ENCODE results near the gene KIAA1671. TPM values are rescaled to one million over a fixed set of nuclear protein-coding genes. Genes with fewer than 3 reads are reported as not detected.

Gene KIAA1671
- total and polyA plus RNA-seq, 2 of the 13 experiments (the other 11 are each of a cell fraction or from before 2014, with no cell fraction given): 13.5 to 13.6 TPM

- TF ChIP-seq SOX13 (IDR thresholded peaks at IDR 0.05) (no peak), SOX13 (CRISPR knock-in tag; conservative IDR thresholded peaks at IDR 0.05 in 1 of 2, IDR thresholded peaks at IDR 0.05 in 1 of 2) (peak in 1 of 2 experiments; percentile 53; a peak in 1 of 4 replicates), ZNF775 (CRISPR knock-in tag; IDR thresholded peaks at IDR 0.05; ENCODE audit: borderline replicate concordance) (no peak), MEIS1 (CRISPR knock-in tag; IDR thresholded peaks at IDR 0.05; ENCODE audit: borderline replicate concordance) (no peak), AHR (CRISPR knock-in tag; IDR thresholded peaks at IDR 0.05) (no peak)
- TF ChIP-seq, protein P1, sequence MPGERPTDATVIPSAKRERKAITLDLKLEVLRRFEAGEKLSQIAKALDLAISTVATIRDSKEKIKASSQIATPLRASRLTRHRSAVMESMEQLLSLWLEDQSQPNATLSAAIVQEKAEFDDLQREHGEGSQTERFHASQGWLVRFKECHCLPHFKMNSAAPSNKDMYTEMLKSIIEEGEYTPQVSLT (CRISPR knock-in tag; IDR thresholded peaks at IDR 0.05; ENCODE audit: borderline replicate concordance, low read depth): no peak
Observed at GRCh38 chr22:25019427-25020184, 67.1 kb downstream of the KIAA1671 start (continued).

DNA sequence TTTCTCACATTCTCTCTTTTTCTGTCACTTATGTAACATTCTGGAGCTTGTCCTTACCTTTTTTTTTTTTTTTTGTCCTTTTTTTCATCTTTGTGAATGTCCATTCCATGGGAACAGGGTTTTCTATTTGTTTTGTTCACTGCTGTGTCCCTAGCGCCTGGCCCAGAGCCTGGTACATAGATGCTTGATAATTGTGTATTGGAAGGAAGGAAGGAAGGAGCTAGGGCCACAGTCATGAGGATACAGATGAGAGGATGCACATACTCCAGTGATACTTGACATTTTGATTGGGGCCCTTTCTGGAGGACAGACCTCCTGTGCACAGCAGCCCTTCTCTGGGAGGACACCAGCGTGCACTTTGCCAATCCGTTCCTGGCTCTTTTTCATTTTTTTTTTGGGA, 68.9 kb downstream of the KIAA1671 start:
- no peaks in the 10 kb centered on the region for H3K27me3 ChIP-seq (ENCODE audit: control insufficient read depth in 1 of 2, insufficient read depth in 2 of 2, low read length in 2 of 2)
- no peak overlapping the region for H3K27ac ChIP-seq (ENCODE audit: extremely low read length, insufficient read depth, low read length)
- no peak overlapping the region for H3K9ac ChIP-seq (ENCODE audit: insufficient read depth, low read depth, low read length)
- in situ Hi-C loops (cut with HindIII; ENCODE audit: extremely low pct_ligation_motif_present, low pct_unique_long_range_greater_than_20kb): no loop called here
- no TSS peak for BruUV-seq (replicated peaks)
- no peaks in the 10 kb centered on the region for H4K20me1 ChIP-seq (ENCODE audit: insufficient read depth, low read length)
- TF ChIP-seq PAF1 (CRISPR knock-in tag; IDR thresholded peaks at IDR 0.05): no peak
- no peak for TF ChIP-seq ZNF839 (CRISPR knock-in tag; IDR thresholded peaks at IDR 0.05; ENCODE audit: borderline replicate concordance)
- TF ChIP-seq ARHGAP35 (CRISPR knock-in tag; IDR thresholded peaks at IDR 0.05; ENCODE audit: borderline replicate concordance): no peak
- TF ChIP-seq BATF2 (CRISPR knock-in tag; IDR thresholded peaks at IDR 0.05): no peak
- TF ChIP-seq MLXIP (CRISPR knock-in tag; IDR thresholded peaks at IDR 0.05; ENCODE audit: borderline replicate concordance): no peak
- FAIRE-seq (no peak), DNase-seq (ENCODE audit: low spot score) (no peak), ATAC-seq (no peak)
- ChIA-PET POLR2A (no interaction called here), CTCF (ENCODE audit: low intra/inter-chr PET ratio, low total read pairs) (no interaction called here)
- H3K79me2 ChIP-seq (ENCODE audit: insufficient read depth, low read length): no peaks in the 10 kb centered on the region
- 100% methylated on average over 3 of the region's 3 CpGs for WGBS (ENCODE audit: low lambda C conversion rate)
- H3K4me2 ChIP-seq (ENCODE audit: low read depth, low read length): no peak overlapping the region
- H3K9me3 ChIP-seq (ENCODE audit: low read length): no peaks in the 10 kb centered on the region
- H3K4me3 ChIP-seq (replicated peaks in 1 of 3; ENCODE audit: insufficient read depth in 1 of 3, low read depth in 2 of 3, low read length in 3 of 3): no peak overlapping the region
- no peak overlapping the region for H2AFZ ChIP-seq (ENCODE audit: low read length)
- H3K36me3 ChIP-seq (replicated peaks in 1 of 2; ENCODE audit: control insufficient read depth in 1 of 2, insufficient read depth in 2 of 2, low read length in 2 of 2): no peaks in the 10 kb centered on the region; a peak in 2 of 5 replicates
- intact Hi-C loops (cut with micrococcal nuclease; ENCODE audit: unreplicated experiment): no loop called here
- peaks cover 38% of the 10 kb centered on the region for H3K4me1 ChIP-seq (ENCODE audit: insufficient read depth, low read length)
